Skin of body (tissue), 2 donors: ENCODE data around the gene LYRM4. TPM values are rescaled to one million over a fixed set of nuclear protein-coding genes. Genes with fewer than 3 reads are reported as not detected.
A peak's percentile ranks its signal among the peaks of the same experiment; 100 is the strongest.

Experiments
- DNase-seq: peaks from one replicate; lab custom pipeline; 2025; lab: John Stamatoyannopoulos, UW
- total RNA-seq: library from RNA; depleted of rRNA; stranded (reverse); fragments of >200 nt; gene quantifications from one replicate; pipeline ENCODE4 v1.2.3, GENCODE V29; 2014

The LYRM4 gene
- total RNA-seq, 1 donor from 2014 or later: 12.8 TPM

GRCh38 chr6:5205877-5206850 is 54.6 kb downstream of the LYRM4 start:
- peak; percentile 85 for DNase-seq

- DNase-seq: peak; percentile 54
Observed at GRCh38 chr6:5205035-5205507, 55.7 kb downstream of the LYRM4 start.

- DNase-seq: peak; percentile 1
Observed at GRCh38 chr6:5204376-5204775, 56.4 kb downstream of the LYRM4 start.

GRCh38 chr6:5203546-5203945 is 57.2 kb downstream of the LYRM4 start:
- peak; percentile 47 for DNase-seq

- DNase-seq: peak; percentile 1
Observed at GRCh38 chr6:5202941-5203340, 57.8 kb downstream of the LYRM4 start.

- no peak for DNase-seq
Observed at GRCh38 chr6:5202206-5202605, 58.5 kb downstream of the LYRM4 start.

- no peak for DNase-seq
Observed at GRCh38 chr6:5201271-5201670, 59.5 kb downstream of the LYRM4 start.

GRCh38 chr6:5199702-5200101 is 61.0 kb downstream of the LYRM4 start:
- DNase-seq: no peak

- no peak for DNase-seq
Observed at GRCh38 chr6:5199283-5199682, 61.5 kb downstream of the LYRM4 start.

- DNase-seq: no peak
Observed at GRCh38 chr6:5197084-5197483, 63.7 kb downstream of the LYRM4 start.

GRCh38 chr6:5192135-5192794 is 68.5 kb downstream of the LYRM4 start:
- no peak for DNase-seq

- no peak for DNase-seq
Observed at GRCh38 chr6:5191722-5192121, 69.0 kb downstream of the LYRM4 start.

GRCh38 chr6:5191222-5191621 is 69.5 kb downstream of the LYRM4 start:
- DNase-seq: no peak

GRCh38 chr6:5190507-5190906 is 70.2 kb downstream of the LYRM4 start:
- DNase-seq: peak; percentile 64

- no peak for DNase-seq
Observed at GRCh38 chr6:5188646-5189045, 72.1 kb downstream of the LYRM4 start.

- no peak for DNase-seq
Observed at GRCh38 chr6:5184878-5185277, 75.9 kb downstream of the LYRM4 start.

GRCh38 chr6:5184218-5184617 is 76.5 kb downstream of the LYRM4 start:
- DNase-seq: peak; percentile 5

GRCh38 chr6:5181510-5182317 is 79.0 kb downstream of the LYRM4 start:
- no peak for DNase-seq

GRCh38 chr6:5180636-5181035 is 80.1 kb downstream of the LYRM4 start:
- DNase-seq: no peak

GRCh38 chr6:5179917-5180316 is 80.8 kb downstream of the LYRM4 start:
- no peak for DNase-seq

GRCh38 chr6:5178806-5179205 is 81.9 kb downstream of the LYRM4 start:
- no peak for DNase-seq

GRCh38 chr6:5175635-5176034 is 85.1 kb downstream of the LYRM4 start:
- DNase-seq: no peak
